Colonic mucosa (tissue), 4 donors: ENCODE measurements around the gene DENND6B. TPM values are rescaled to one million over a fixed set of nuclear protein-coding genes. Genes with fewer than 3 reads are reported as not detected.
"Not testable (repeated sequence)": the region's sequence is repeated elsewhere in the genome, so short reads cannot be mapped to it uniquely, and the experiment has no call there.

Experiments
- DNase-seq: peaks from one replicate; pipeline ENCODE4 v3.0.0-alpha.2; 2020
- H3K27ac ChIP-seq: fragments of 200-600 bp; one replicate; pipeline ENCODE4 v1.8.0; 2021
- H3K27me3 ChIP-seq: fragments of 200-600 bp; one replicate; pipeline ENCODE4 v1.8.0; 2021
- H3K36me3 ChIP-seq: fragments of 200-600 bp; one replicate; pipeline ENCODE4 v1.8.0; 2021
- H3K4me1 ChIP-seq: fragments of 200-600 bp; one replicate; pipeline ENCODE4 v1.8.0; 2021; ENCODE audit warnings: mild to moderate bottlenecking
- H3K4me3 ChIP-seq: fragments of 200-600 bp; one replicate; pipeline ENCODE4 v1.8.0; 2021
- H3K9ac ChIP-seq, 2 donors: one replicate each; pipeline ENCODE4 v1.7.0; 2013; ENCODE audit warnings: control low read depth in 2 of 2, low read depth in 2 of 2, low read length in 2 of 2
- H3K9me3 ChIP-seq: fragments of 200-600 bp; one replicate; pipeline ENCODE4 v1.8.0; 2021
- intact Hi-C: fragments of 100-400 bp; cut with DNase I; formaldehyde crosslinking; loops from one replicate; pipeline ENCODE4 v1.14.1; 2022
- total RNA-seq, 2 donors: library from RNA; stranded (reverse); fragmentation: NEBNext Ultra II Directional in 1 of 2; extraction: Animal tissue kit (Norgen Biotek cat#: 25700) in 1 of 2; gene quantifications; one replicate each; pipeline ENCODE4 v1.2.1, GENCODE V29; 2021
- TF ChIP-seq, protein P1 (sequence below): fragments of 200-600 bp; IDR thresholded peaks from one replicate; pipeline ENCODE4 v1.8.0; 2022; ENCODE audit warnings: antibody characterized with exemption, mild to moderate bottlenecking
- donor health status: healthy.
- donor health status: DM: no; HTN: no; CAD: no.
- donor health status: DM: no; HTN: no; CAD: no.

The DENND6B gene
- total RNA-seq, 2 donors from 2014 or later: 2.4 to 4.0 TPM

GRCh38 chr22:50277761-50278160 lies 49.1 kb downstream of the DENND6B start:
- Histone ChIP-seq H3K27me3 (no peaks in the 10 kb centered on the region), H3K9ac (no peak overlapping the region), H3K4me3 (no peak overlapping the region), H3K4me1 (no peaks in the 10 kb centered on the region), H3K27ac (no peak overlapping the region), H3K36me3 (peaks cover 46% of the 10 kb centered on the region), H3K9me3 (no peaks in the 10 kb centered on the region)
- no peak for DNase-seq
- intact Hi-C loops: loop anchor here (5.0 kb wide), 1 partner anchor 65 kb away; the partner anchor contains the start of gene PPP6R2
- TF ChIP-seq, protein P1, sequence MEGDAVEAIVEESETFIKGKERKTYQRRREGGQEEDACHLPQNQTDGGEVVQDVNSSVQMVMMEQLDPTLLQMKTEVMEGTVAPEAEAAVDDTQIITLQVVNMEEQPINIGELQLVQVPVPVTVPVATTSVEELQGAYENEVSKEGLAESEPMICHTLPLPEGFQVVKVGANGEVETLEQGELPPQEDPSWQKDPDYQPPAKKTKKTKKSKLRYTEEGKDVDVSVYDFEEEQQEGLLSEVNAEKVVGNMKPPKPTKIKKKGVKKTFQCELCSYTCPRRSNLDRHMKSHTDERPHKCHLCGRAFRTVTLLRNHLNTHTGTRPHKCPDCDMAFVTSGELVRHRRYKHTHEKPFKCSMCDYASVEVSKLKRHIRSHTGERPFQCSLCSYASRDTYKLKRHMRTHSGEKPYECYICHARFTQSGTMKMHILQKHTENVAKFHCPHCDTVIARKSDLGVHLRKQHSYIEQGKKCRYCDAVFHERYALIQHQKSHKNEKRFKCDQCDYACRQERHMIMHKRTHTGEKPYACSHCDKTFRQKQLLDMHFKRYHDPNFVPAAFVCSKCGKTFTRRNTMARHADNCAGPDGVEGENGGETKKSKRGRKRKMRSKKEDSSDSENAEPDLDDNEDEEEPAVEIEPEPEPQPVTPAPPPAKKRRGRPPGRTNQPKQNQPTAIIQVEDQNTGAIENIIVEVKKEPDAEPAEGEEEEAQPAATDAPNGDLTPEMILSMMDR: no peak

- Histone ChIP-seq H3K27me3 (peaks cover 8% of the 10 kb centered on the region), H3K4me3 (no peak overlapping the region), H3K9me3 (no peaks in the 10 kb centered on the region), H3K9ac (no peak overlapping the region), H3K27ac (no peak overlapping the region), H3K36me3 (peaks cover 36% of the 10 kb centered on the region), H3K4me1 (peaks cover 8% of the 10 kb centered on the region)
- intact Hi-C loops: loop anchor here (5.0 kb wide), 1 partner anchor 66 kb away; the partner anchor contains the start of gene PPP6R2
- peak; percentile 74 for DNase-seq
- TF ChIP-seq, protein P1: peak; percentile 71
Measured at GRCh38 chr22:50276143-50276542, 50.7 kb downstream of the DENND6B start.

DNA sequence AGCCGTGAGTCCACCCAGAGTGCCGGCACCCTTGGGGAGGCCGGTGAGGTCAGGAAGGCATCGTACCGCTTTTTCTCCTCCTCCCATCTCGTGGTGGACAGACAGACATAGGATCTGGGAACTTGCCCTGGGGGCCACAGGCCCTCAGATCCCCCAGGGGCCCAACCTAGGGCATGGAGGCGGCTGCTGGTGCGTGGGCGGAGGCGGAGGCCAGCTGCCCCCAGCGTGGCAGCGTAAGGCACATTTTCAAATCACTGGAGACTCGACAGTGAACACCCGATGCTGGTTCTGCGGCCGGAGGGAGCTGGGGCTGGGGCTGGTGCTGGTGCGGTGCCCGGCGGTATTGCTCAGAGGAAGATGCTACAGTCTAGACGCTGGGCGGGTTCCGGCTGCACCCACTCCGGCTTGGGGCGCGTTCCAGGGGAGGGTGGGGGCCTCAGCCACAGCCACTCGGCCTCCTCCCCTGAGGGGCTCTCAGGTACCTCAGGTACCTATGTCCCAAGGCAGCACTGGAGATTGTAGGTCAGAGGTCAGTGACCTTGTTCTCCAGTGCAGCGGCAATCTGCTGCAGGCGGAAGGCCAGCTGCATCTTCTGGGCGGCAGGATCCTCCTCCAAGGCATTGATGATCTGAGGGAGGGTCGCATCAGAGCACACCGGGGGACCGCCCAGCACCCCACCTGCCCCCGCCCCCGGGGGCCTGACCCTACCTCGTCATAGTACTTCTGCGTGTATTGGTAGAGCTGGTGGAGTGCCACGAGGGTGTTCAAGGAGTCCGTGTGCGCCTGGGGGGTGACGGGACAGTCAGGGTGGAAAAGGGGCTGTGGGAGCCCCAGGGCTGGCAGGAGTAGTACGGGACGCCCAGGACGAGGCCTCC lies 51.4 kb downstream of the DENND6B start:
- H3K9me3 ChIP-seq: no peaks in the 10 kb centered on the region
- no peak overlapping the region for H3K4me3 ChIP-seq
- H3K27me3 ChIP-seq: peaks cover 13% of the 10 kb centered on the region
- intact Hi-C loops: loop anchor here (2.0 to 5.0 kb wide), 2 partner anchors 51 to 67 kb away; partner anchors contain the start of genes DENND6B and PPP6R2
- peaks cover 15% of the 10 kb centered on the region for H3K4me1 ChIP-seq
- TF ChIP-seq, protein P1: no peak
- no peak overlapping the region for H3K9ac ChIP-seq
- DNase-seq: no peak
- H3K27ac ChIP-seq: no peak overlapping the region
- peaks cover 28% of the 10 kb centered on the region for H3K36me3 ChIP-seq

DNA sequence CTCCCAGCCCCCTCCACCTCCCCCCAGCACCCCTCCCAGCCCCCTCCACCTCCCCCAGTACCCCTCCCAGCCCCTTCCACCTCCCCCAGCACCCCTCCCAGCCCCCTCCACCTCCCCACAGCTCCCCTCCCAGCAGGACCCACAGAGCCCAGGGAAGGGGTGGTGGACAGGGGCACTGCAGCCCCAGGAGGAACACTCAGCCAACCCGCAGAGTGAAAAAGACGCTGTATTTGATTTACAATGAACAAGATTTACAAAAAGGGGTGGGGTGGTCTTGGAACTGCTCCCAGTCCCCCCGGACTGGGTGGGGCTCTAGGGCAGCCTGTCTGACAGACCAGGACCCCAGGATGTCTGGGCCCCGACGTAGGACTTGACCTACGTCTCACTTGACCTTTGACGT lies 52.0 kb downstream of the DENND6B start:
- peaks cover 27% of the 10 kb centered on the region for H3K36me3 ChIP-seq
- H3K9me3 ChIP-seq: no peaks in the 10 kb centered on the region
- H3K27ac ChIP-seq: no peak overlapping the region
- H3K4me1 ChIP-seq: peaks cover 16% of the 10 kb centered on the region
- H3K27me3 ChIP-seq: peaks cover 15% of the 10 kb centered on the region
- TF ChIP-seq, protein P1: no peak
- intact Hi-C loops: loop anchor here (2.0 to 5.0 kb wide), 2 partner anchors 52 to 68 kb away; partner anchors contain the start of genes DENND6B and PPP6R2
- no peak for DNase-seq
- H3K9ac ChIP-seq: no peak overlapping the region
- no peak overlapping the region for H3K4me3 ChIP-seq

DNA sequence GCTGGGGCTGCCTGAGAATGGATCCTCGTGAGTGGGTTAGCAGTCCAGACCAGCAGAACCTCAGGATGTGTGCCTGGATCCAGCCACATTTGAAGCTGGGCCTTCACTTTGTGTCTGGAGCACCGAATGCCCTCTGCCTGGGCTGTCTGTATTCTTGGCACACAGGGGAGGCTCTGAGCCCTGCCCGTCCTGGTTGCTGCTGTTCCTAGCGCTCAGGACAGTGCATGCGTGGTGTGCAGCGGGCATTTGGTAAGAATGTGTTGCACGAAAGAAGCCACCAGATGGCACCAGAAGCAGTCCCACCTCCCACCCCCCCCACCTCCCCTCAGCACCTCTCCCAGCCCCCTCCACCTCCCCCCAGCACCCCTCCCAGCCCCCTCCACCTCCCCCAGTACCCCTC lies 52.5 kb downstream of the DENND6B start:
- Histone ChIP-seq H3K27ac (no peak overlapping the region), H3K4me1 (peaks cover 16% of the 10 kb centered on the region), H3K27me3 (peaks cover 20% of the 10 kb centered on the region), H3K4me3 (no peak overlapping the region), H3K36me3 (peaks cover 23% of the 10 kb centered on the region), H3K9ac (peak overlapping the region in 1 of 2 donors; percentile 24), H3K9me3 (no peaks in the 10 kb centered on the region)
- TF ChIP-seq, protein P1: no peak
- intact Hi-C loops: loop anchor here (2.0 kb wide), 1 partner anchor 52 kb away; the partner anchor contains the start of gene DENND6B
- no peak for DNase-seq

DNA sequence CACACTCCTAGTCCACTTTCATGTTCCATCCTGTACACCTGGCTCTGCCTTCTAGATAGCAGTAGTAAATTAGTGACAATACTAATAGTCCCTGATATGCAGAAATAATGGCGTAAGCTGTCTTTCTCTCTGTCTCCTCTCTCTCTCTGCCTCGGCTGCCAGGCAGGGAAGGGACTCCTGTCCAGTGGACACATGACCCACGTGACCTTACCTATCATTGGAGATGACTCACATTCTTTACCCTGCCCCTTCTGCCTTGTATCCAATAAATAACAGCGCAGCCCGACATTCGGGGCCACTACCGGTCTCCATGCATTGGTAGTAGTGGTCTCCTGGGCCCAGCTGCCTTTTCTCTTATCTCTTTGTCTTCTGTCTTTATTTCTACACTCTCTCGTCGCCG lies 53.0 kb downstream of the DENND6B start:
- DNase-seq, H3K4me3 ChIP-seq, H3K9me3 ChIP-seq, H3K27ac ChIP-seq, H3K9ac ChIP-seq: not testable (repeated sequence)
- peaks cover 16% of the 10 kb centered on the region for H3K4me1 ChIP-seq
- H3K36me3 ChIP-seq: peaks cover 18% of the 10 kb centered on the region
- H3K27me3 ChIP-seq: peaks cover 25% of the 10 kb centered on the region
- intact Hi-C loops: loop anchor here (2.0 kb wide), 1 partner anchor 53 kb away; the partner anchor contains the start of gene DENND6B

DNA sequence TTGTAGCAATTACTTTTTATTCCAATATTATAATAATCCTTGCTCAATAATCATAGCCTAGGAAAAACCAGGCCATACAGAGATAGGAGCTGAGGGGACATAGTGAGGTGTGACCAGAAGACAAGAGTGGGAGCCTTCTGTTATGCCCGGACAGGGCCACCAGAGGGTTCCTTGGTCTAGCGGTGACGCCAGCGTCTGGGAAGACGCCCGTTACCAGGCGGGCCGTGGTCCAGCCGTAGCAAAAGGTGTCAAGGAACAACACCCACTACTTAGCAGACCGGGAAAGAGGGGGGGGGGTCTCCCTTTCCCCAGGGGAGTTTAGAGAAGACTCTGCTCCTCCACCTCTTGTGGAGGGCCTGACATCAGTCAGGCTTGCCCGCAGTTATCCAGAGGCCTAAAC lies 53.5 kb downstream of the DENND6B start:
- peaks cover 26% of the 10 kb centered on the region for H3K27me3 ChIP-seq
- H3K36me3 ChIP-seq: peaks cover 15% of the 10 kb centered on the region
- H3K9me3 ChIP-seq, H3K27ac ChIP-seq, H3K4me3 ChIP-seq, intact Hi-C loops, H3K9ac ChIP-seq, DNase-seq: not testable (repeated sequence)
- H3K4me1 ChIP-seq: peaks cover 16% of the 10 kb centered on the region
